Ramos (cell line): Measurements from ENCODE around the gene SIX3.

Experiments
- in situ Hi-C: fragments of 300-500 bp; cut with MboI; formaldehyde crosslinking; loops from one replicate; pipeline ENCODE4 v1.14.3; 2022; ENCODE audit warnings: low sequenced_read_pairs; ENCODE audit not compliant: unreplicated experiment

SIX3 gene

GRCh38 chr2:44941551-44942234 is at the start of gene SIX3:
Gene SIX3, plus strand, starts transcription at chr2:44941702. Its CDS starts 403 bp downstream, at chr2:44942105.
- in situ Hi-C loops: no loop called here

- in situ Hi-C loops: no loop called here
These were observed 47.4 kb upstream of the SIX3 start for GRCh38 chr2:44894058-44894457.

- in situ Hi-C loops: no loop called here
These were observed 46.4 kb upstream of the SIX3 start for GRCh38 chr2:44895061-44895460.

DNA sequence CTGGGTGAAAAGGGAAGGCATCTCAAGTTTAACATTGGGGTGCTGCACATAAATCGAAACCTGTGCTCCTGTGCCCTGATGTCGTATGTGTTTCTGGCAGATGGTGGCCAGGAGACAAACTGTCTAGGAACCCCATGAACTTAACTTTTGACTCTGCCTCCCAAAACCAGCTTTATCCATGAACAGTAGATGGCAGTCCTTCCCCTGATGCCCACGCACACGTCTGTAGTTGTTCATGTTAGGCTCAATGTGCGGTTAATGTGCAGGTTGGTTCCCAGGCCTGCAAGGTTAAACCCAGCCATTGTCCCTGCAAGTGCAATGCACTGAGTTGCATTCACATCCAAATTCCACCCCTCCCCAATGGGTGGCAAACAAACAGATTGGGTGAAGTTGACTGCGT is 44.1 kb upstream of the SIX3 start:
- in situ Hi-C loops: no loop called here

- in situ Hi-C loops: no loop called here
These were observed 39.0 kb upstream of the SIX3 start for GRCh38 chr2:44902217-44903137.

- in situ Hi-C loops: no loop called here
These were observed 36.9 kb upstream of the SIX3 start for GRCh38 chr2:44904578-44904977.

DNA sequence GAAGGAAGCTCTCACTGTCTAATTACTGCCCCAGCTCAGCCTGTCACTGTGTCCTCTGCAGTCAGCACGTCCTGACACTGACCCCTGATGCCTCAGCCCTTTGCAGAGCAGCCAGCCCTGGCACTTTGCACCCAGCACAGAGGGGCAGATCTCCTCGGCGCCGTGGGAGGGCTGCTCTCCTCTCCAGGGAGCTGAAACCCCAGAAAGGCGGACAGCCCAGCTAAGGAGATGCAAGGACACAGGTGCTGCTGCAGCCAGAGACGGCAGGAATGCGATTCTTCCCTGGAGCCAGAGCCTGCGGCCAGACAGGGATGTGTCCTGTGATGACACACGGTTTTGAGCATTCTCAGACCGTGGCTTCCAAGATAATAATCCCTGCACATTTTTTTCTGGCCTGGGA is 34.5 kb upstream of the SIX3 start:
- in situ Hi-C loops: no loop called here

GRCh38 chr2:44909831-44910230 is 31.7 kb upstream of the SIX3 start:
- in situ Hi-C loops: no loop called here

GRCh38 chr2:44912660-44913059 is 28.8 kb upstream of the SIX3 start:
- in situ Hi-C loops: no loop called here

DNA sequence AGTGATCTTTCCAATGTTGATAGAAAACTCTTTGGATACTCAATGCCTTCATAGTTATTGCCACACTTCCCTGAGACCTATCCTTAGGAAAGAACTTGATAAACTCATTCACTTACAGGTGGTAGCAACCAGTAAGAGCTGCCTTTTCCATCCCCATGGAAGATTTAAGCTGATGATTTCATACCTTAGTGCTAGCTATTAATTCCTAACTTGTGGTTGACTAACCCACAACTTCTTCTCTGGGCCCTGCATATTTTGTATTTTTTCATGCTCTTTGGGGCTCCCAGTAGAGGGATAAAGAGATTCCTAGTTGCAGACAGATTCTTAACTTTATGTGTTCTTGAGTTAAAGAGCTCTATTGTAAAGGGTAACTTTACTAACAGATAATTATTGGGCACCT is 25.2 kb upstream of the SIX3 start:
- in situ Hi-C loops: no loop called here

- in situ Hi-C loops: no loop called here
These were observed 23.3 kb upstream of the SIX3 start for GRCh38 chr2:44918095-44918775.

GRCh38 chr2:44920751-44921150 is 20.8 kb upstream of the SIX3 start:
- in situ Hi-C loops: no loop called here

GRCh38 chr2:44922776-44923175 is 18.7 kb upstream of the SIX3 start:
- in situ Hi-C loops: no loop called here

DNA sequence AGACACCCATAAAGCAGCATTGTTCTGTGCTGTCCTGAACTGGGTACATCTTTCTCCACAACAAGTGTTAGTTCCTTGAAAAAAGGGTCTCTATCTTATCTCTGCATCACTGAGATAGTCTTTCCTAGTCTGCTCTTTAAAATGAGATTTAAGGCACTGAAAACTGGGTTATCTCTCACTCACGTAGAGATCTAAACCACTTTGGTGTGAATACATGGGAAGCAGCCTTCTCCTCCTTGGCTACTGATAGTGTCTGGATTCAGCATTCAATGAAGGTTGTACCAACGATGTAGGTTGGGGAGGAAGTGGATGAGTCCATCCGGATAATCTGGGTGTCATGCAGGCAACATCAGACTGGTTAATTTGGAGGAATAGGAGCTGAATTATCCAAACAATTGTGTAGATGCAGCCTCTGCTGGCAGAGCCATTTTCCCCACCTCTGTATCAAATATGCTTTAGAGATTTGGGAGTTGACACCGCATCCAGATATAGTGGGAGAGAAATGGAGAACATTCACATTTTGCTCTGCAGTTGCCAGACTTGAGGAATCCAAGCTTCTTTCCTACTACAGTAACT is 15.9 kb upstream of the SIX3 start:
- in situ Hi-C loops: no loop called here

DNA sequence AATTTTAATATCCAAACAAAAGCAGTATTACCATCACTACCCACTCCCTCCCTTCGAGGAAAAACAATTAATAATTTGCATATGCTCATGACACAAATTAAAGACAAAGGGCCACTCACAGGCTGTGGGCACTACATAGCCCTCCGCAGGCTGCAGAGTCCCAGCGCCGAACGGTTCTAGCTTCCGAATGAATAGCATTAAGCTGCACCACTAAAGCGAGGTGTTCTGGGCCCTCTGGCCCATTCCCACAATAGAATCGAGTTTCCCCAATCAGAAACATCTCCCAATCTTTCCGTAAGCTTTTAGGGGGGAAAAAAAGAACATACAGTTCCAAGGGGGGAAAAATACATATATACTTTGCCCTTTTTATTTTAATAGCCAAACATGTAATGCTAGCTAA is 14.5 kb upstream of the SIX3 start:
- in situ Hi-C loops: no loop called here

DNA sequence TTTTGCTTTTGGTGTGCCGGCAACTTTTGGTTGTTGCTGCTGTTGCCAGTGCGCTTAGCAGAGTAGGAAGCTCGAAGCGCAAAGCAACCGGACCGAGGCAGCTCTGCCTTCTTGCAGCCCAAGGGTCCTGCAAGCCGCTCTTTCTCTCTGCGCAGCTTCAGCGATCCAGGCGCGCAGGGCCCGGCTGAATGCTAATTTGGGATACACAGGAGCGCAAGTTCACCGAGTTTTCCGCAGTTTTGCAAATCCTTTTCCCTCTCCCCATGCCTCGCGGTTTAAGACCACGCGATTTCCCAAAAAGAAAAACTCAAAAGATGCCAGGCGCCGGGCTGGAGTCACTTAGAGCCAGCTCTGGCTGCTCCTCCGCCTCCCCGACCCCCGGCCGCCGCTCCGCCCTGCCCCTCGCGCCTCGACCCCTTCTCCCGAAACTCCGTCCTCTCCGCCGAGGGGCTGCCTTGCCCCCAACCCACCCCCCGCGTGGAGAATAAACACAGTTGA is 13.5 kb upstream of the SIX3 start:
- in situ Hi-C loops: no loop called here

- in situ Hi-C loops: no loop called here
These were observed 12.9 kb upstream of the SIX3 start for GRCh38 chr2:44928483-44929158.

GRCh38 chr2:44929159-44929734 is 12.3 kb upstream of the SIX3 start:
- in situ Hi-C loops: no loop called here

DNA sequence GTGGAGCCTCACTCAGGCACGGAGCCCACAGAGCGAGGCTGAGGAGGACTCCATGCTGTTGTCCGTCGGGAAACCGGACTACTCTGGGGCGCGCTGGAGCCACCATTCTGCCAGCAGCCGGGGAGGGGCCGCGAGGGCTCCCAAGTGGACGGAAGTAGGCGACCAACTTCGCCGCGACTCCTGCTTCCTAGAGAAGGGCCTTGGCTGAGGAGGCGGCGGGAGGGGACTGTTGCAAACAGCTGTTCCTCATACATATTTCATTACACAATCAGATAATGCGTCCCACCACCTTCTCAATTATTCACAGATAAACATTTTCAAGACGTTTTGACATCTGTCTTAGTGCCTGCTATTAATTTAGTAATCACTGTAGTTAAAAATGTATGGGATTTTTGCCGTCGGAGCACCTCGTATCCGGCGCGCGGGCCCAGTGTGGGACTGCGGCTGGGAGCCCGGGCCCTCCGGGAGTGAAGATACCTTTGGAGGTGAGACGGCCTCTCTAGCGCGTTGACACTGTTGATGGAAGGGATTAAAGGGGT is 11.7 kb upstream of the SIX3 start:
- in situ Hi-C loops: no loop called here
